Endothelial cell of umbilical vein (primary cell): Measurements from ENCODE around the gene SLC10A2. TPM values are rescaled to one million over a fixed set of nuclear protein-coding genes. Genes with fewer than 3 reads are reported as not detected.

ENCODE experiments used
- BruUV-seq: library from RNA; stranded (reverse); fragments of 400-500 nt; replicated peaks from 2 replicates; lab custom pipeline; 2021; lab: Mats Ljungman, UMichigan
- CTCF ChIA-PET: fragments of 300-600, 350-600 bp; sonication (Branson Sonifier 250); formaldehyde crosslinking; loops from one replicate; lab custom pipeline; 2021; ENCODE audit warnings: antibody characterized with exemption, inconsistent platforms; lab: Charles Lee
- POLR2A ChIA-PET: fragments of 300-600, 350-600 bp; sonication (Branson Sonifier 250); formaldehyde crosslinking; loops from one replicate; lab custom pipeline; 2021; ENCODE audit warnings: antibody characterized with exemption, inconsistent platforms; lab: Charles Lee
- DNase-seq: peaks from one replicate; pipeline ENCODE4 v3.0.0-alpha.2; 2011; ENCODE audit warnings: low read depth, low spot score
- FAIRE-seq: peaks from 2 replicates; lab custom pipeline; 2011; peaks lifted over from hg19 to GRCh38; lab: Jason Lieb, UNC
- H2AFZ ChIP-seq: 2 replicates; pipeline ENCODE4 v1.6.0; 2012; ENCODE audit warnings: low read depth, low read length, control low read depth, inconsistent platforms
- H3K27ac ChIP-seq: 2 replicates; pipeline ENCODE4 v1.5.1; 2011; ENCODE audit warnings: low read depth, mild to moderate bottlenecking, control low read depth, low read length, moderate library complexity; ENCODE audit not compliant: insufficient read depth
- H3K27me3 ChIP-seq, 2 experiments: 2 replicates each; pipeline versions ENCODE4 v1.6.0 to v1.6.1; 2011; ENCODE audit warnings: low read length in 2 of 2, mixed read lengths in 1 of 2; ENCODE audit not compliant: control insufficient read depth in 2 of 2, insufficient read depth in 2 of 2
- H3K36me3 ChIP-seq, 2 experiments: 2 replicates in 1 of 2; 3 replicates in 1 of 2; pipeline ENCODE4 v1.5.1; 2011; ENCODE audit warnings: low read length in 2 of 2, mild to moderate bottlenecking in 1 of 2, moderate library complexity in 1 of 2; ENCODE audit not compliant: control insufficient read depth in 2 of 2, insufficient read depth in 2 of 2; ENCODE audit errors: extremely low read depth in 1 of 2
- H3K4me1 ChIP-seq: 3 replicates; pipeline ENCODE4 v1.5.1; 2011; ENCODE audit warnings: mild to moderate bottlenecking, low read length; ENCODE audit not compliant: control insufficient read depth, insufficient read depth; ENCODE audit errors: extremely low read depth
- H3K4me2 ChIP-seq: 2 replicates; pipeline ENCODE4 v1.6.1; 2011; ENCODE audit warnings: low read length, control low read depth, mixed read lengths; ENCODE audit not compliant: insufficient read depth
- H3K4me3 ChIP-seq, 3 experiments: fragments of 200-600 bp in 1 of 3; sonication (generic), shearing (Covaris generic) in 1 of 3; replicated peaks in 1 of 3; 2 replicates each; pipeline ENCODE4 v1.5.1; 2011 to 2016; ENCODE audit warnings: control low read depth in 3 of 3, low read length in 3 of 3, mild to moderate bottlenecking in 2 of 3, inconsistent platforms in 1 of 3, low read depth in 1 of 3, moderate library complexity in 1 of 3; ENCODE audit not compliant: insufficient read depth in 1 of 3
- H3K79me2 ChIP-seq: 2 replicates; pipeline ENCODE4 v1.6.0; 2012; ENCODE audit warnings: low read length, inconsistent platforms; ENCODE audit not compliant: control insufficient read depth, insufficient read depth
- H3K9ac ChIP-seq: replicated peaks from 2 replicates; pipeline ENCODE3; 2011; ENCODE audit warnings: low read length, control low read depth; ENCODE audit not compliant: insufficient read depth; ENCODE audit errors: extremely low read depth
- H3K9me1 ChIP-seq: replicated peaks from 3 replicates; pipeline ENCODE4 v1.6.0; 2011; ENCODE audit warnings: mild to moderate bottlenecking, low read length; ENCODE audit not compliant: control insufficient read depth, insufficient read depth; ENCODE audit errors: extremely low read depth
- H3K9me3 ChIP-seq: replicated peaks from 2 replicates; pipeline ENCODE4 v1.5.1; 2012; ENCODE audit warnings: low read length, inconsistent platforms; ENCODE audit not compliant: control insufficient read depth, insufficient read depth
- H4K20me1 ChIP-seq: replicated peaks from 2 replicates; pipeline ENCODE3; 2011; ENCODE audit warnings: mild to moderate bottlenecking, low read length; ENCODE audit not compliant: control insufficient read depth, insufficient read depth; ENCODE audit errors: extremely low read depth
- CTCF ChIP-seq, 2 donors: IDR thresholded peaks; 1 replicate in 1 of 2; 2 replicates in 1 of 2; pipeline ENCODE4 v1.5.1; 2011; ENCODE audit warnings: low read length in 2 of 2, mild to moderate bottlenecking in 2 of 2, moderate library complexity in 2 of 2, control low read depth in 1 of 2, inconsistent platforms in 1 of 2, low read depth in 1 of 2; ENCODE audit not compliant: insufficient read depth in 1 of 2; ENCODE audit errors: extremely low read depth in 1 of 2
- EZH2 ChIP-seq: IDR thresholded peaks from 2 replicates; pipeline ENCODE4 v1.6.1; 2012; ENCODE audit warnings: borderline replicate concordance, low read depth, mild to moderate bottlenecking, moderate library complexity, low read length, inconsistent platforms; ENCODE audit not compliant: severe bottlenecking
- FOS ChIP-seq: IDR thresholded peaks from 2 replicates; pipeline ENCODE4 v1.6.1; 2011; ENCODE audit warnings: mild to moderate bottlenecking, low read length, moderate library complexity, borderline replicate concordance; ENCODE audit not compliant: insufficient read depth
- GATA2 ChIP-seq: IDR thresholded peaks from 2 replicates; pipeline ENCODE4 v1.7.0; 2011; ENCODE audit warnings: low read depth, mild to moderate bottlenecking, moderate library complexity, mixed read lengths, low read length; ENCODE audit not compliant: insufficient read length, insufficient read depth
- JUN ChIP-seq: IDR thresholded peaks from 2 replicates; pipeline ENCODE4 v1.6.1; 2011; ENCODE audit warnings: borderline replicate concordance, low read depth; ENCODE audit not compliant: insufficient read length, insufficient read depth
- MAX ChIP-seq: IDR thresholded peaks from 2 replicates; pipeline ENCODE4 v1.6.1; 2011; ENCODE audit not compliant: insufficient read depth, insufficient read length
- MYC ChIP-seq: IDR thresholded peaks from one replicate; pipeline ENCODE4 v1.6.1; 2011; ENCODE audit warnings: mild to moderate bottlenecking, low read depth, low read length
- POLR2A ChIP-seq: IDR thresholded peaks from 2 replicates; pipeline ENCODE4 v1.6.1; 2012; ENCODE audit warnings: low read depth, mild to moderate bottlenecking, control low read depth, low read length
- POLR2AphosphoS5 ChIP-seq: IDR thresholded peaks from 2 replicates; pipeline ENCODE4 v1.6.1; 2012; ENCODE audit warnings: low read depth, mild to moderate bottlenecking, control low read depth, low read length, moderate library complexity; ENCODE audit not compliant: insufficient read depth
- dilution Hi-C: fragments of 300-500 bp; cut with MboI; formaldehyde crosslinking; loops from one replicate; pipeline ENCODE4 v1.15.0; 2019; ENCODE audit warnings: low sequenced_read_pairs; ENCODE audit not compliant: extremely low pct_ligation_motif_present
- intact Hi-C: fragments of 100-400 bp; cut with micrococcal nuclease; formaldehyde crosslinking; loops from one replicate; pipeline ENCODE4 v1.10.0; 2022
- polyA plus RNA-seq, 4 experiments: library from polyadenylated mRNA; depleted of rRNA in 3 of 4; stranded (reverse) in 3 of 4; unstranded in 1 of 4; fragments of >200 nt; gene quantifications; 2 replicates each; pipeline versions ENCODE4 v1.2.1 to v1.2.3, GENCODE V29; 2011 to 2012; ENCODE audit warnings: missing spikeins in 1 of 4
- total RNA-seq: library from RNA; stranded (reverse); gene quantifications from 2 replicates; pipeline ENCODE4 v1.2.3, GENCODE V29; 2021

Gene SLC10A2
- total and polyA plus RNA-seq, 2 donors (not counting 3 experiments of a cell fraction or from before 2014, with no cell fraction given), result not detected

DNA sequence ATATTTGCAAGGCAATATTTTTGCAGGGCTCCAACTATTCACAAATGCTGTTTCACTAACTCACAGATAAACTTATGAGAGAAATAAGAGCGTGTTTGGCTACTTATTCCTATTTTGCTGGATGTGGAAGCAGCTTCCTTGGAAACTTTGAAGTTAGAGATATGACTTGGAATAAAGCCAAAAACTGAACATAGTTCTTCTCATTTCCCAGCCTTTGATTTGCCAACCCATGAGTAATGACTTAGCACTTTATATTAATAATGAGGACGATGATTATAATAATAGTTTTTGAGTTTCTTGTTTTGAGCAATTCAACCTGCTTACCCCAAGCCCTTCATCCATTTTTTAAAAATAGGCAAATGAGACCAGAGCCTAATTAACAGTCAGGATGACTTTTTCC is 47.7 kb downstream of the SLC10A2 start:
- no peak for TF ChIP-seq CTCF (IDR thresholded peaks at IDR 0.05; ENCODE audit: extremely low read depth in 1 of 2, insufficient read depth in 1 of 2, low read depth in 1 of 2, low read length in 2 of 2)
- TF ChIP-seq POLR2A, result no peak
- no peak for TF ChIP-seq FOS
- TF ChIP-seq EZH2, result no peak
- TF ChIP-seq JUN, result no peak
- TF ChIP-seq MAX, result no peak
- TF ChIP-seq POLR2AphosphoS5, result no peak
- no peak for TF ChIP-seq MYC
- no peak for TF ChIP-seq GATA2
- H3K4me3 ChIP-seq, result no peak overlapping the region
- no peaks in the 10 kb centered on the region for H3K27me3 ChIP-seq
- H3K9me3 ChIP-seq, result no peaks in the 10 kb centered on the region
- CTCF ChIA-PET, result no interaction called here
- POLR2A ChIA-PET, result no interaction called here
- FAIRE-seq, result no peak
- no peak overlapping the region for H3K27ac ChIP-seq
- H3K9me1 ChIP-seq, result no peaks in the 10 kb centered on the region
- dilution Hi-C loops, result no loop called here
- no TSS peak for BruUV-seq
- no peaks in the 10 kb centered on the region for H3K79me2 ChIP-seq
- no peaks in the 10 kb centered on the region for H3K4me1 ChIP-seq
- intact Hi-C loops, result no loop called here
- no peak overlapping the region for H2AFZ ChIP-seq
- no peaks in the 10 kb centered on the region for H3K36me3 ChIP-seq
- DNase-seq, result no peak
- no peak overlapping the region for H3K4me2 ChIP-seq
- H3K9ac ChIP-seq, result no peak overlapping the region
- no peaks in the 10 kb centered on the region for H4K20me1 ChIP-seq
